Endothelial cell of hepatic sinusoid (primary cell): ENCODE results near the gene SOX18.

Source experiments
- in situ Hi-C: cut with HindIII; loops from 2 replicates; pipeline ENCODE4 v1.10.0; 2017; ENCODE audit warnings: low sequenced_read_pairs

The SOX18 gene

DNA sequence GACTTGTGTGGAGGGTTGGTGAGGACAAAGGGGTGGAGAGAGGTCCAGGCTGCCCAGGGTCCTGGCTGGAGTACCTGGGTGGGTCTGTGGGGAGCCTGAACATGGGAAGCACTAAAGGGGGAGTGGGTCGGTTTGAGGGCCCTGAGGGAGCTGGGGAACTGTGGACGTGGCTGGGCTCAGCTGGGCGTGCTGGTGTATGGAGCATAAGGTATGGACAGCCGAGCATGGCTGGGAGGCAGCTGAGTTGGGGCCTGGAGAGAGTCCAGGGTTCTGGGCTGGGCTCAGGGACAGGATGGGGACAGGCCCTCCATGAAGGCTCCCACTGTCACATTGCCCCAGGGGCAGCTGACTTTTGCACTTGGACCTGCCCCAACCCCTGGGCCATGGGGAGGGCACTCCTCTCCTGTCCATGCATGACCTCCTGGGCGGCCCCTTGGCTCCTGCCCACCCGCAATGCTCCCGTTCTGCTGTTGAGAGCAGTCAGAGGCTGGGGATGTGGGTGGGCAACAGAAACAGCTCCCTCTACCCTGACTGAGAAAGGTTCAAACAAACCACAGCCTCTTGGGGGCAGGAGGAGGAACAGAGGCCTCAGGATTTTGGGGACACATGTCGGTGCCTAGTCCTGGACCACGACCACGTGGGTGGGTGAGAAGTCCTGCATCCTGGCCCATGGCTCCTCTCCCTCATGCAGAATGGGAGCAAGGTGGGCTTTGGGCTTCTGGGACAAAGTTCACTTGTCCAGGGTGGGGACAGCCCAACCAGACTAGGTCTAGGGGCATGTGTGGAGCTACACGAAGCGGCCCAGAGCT, 9.0 kb downstream of the SOX18 start:
- in situ Hi-C loops, result no loop called here

DNA sequence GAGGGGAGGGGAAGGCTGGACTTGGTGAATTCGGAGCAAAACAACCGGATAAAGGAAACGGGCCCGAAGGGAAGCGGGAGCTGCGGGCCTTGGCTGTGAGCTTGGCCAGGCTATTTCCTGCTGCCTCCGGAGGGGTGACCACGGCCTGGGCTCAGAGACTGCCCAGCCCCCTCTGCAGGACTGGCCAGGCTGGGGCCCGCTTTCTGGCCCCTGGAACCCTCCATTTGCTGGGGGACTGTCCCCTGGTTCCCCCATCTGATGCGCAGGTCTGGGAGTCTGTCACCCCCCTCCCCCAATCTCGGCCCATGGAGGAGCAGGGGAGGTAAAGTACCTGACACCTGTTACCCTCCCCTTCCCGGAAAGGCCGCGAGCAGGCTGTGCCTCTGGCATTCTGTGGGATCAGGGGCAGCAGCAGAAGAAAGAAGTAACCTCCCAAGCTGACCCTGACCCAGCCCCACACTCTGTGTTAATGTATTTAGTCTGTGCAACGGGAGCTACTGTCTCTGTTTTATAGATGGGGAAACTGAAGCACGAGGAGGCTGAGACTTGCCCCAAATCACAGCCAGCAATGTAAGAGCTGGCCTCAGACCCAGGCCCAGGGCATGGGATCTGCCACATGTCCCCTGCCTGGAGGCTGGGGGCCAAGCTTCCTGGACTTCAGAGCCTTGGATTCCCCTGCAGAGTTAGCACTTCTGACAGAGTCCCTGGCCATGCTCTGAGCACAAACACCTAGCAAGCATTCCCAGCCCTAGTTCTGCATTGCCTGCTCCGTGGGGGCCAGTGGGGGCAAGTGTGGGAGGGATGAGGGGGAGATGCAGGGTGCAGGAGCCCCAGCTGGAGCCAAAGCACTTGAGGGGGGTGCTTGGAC, 9.9 kb downstream of the SOX18 start:
- in situ Hi-C loops, result no loop called here

DNA sequence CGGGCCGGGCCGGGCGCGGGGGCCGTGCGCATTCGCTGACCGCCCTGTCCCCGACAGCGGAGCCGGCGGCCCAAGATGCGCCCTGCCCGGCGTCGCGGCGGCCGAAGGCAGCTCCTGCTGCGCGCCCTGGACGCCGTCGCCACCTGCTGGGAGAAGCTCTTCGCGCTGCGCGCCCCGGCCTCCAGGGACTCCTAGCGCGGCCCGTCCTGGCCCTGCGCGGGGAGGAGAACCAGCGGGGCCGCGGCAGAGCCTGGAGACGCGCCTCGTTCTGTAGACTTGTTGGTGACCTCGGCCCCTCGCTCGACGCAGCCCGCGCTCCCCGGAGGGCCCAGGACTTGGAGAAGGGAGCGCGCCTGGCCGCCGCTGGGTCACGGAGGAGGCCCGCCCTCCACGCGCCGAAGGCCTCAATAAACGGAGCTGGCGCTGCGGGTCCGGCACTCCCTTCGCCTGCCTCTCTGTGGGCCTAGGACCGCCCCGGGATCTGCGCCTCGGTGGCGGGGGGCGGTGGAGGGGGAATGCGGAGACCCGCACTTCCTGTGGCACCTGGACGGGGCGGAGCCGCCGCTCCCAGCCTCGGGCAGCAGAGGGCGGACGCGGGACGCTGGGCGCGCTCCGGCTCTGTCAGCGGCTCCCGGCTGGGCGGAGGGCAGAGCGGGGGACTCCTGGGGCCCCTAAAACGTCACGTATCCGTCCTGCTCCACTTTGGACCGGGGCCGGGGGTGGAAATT, 10.7 kb downstream of the SOX18 start:
- in situ Hi-C loops, result no loop called here

DNA sequence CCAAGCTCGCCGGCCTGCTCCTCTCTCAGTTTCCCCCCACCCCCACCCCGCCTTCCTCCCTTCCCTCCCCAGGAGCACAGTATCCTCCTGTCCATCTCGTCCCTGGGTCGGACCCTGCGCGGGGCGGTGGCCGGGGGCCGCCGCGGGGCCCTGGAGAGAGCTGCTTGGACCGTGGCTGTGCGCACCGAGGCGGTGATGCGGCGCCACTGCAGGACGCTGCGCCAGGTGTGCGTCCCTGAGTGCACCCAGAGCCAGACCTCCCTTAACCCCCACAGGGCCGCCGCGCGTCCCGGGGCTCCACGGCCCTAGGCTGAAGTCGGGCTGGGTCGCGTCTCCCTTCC, 11.2 kb downstream of the SOX18 start:
- in situ Hi-C loops, result no loop called here

DNA sequence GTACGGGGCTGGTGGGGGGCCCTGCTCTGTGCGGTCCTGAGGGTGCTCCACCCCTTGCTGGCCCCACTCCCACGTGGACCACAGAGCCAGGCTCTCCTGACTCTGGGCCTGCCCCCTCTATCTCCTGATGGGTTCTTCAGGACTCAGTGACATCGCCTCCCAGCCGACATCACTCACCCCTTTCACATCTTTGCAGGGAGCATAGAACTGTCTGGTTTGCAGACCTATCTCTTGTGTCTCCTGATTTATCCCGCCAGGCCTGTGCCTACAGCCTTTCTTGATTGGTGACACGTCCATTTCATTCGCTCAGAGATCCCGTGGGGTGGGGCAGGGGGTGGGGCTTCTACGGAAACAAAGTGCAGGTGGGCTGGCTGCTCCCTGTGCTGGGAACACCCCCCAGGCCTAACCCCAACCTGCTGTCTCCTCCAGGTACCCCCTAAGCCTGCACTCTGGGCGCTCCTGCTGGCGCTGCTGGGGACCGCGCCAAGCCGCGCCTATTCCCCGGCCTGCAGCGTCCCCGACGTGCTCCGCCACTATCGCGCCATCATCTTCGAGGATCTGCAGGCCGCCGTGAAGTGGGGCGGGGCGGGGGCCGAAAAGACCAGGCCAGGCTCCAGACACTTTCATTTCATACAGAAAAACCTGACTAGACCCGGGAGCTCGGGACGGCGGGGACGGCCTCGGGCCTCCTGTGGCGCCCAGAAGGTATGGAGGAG, 11.8 kb downstream of the SOX18 start:
- in situ Hi-C loops, result no loop called here

DNA sequence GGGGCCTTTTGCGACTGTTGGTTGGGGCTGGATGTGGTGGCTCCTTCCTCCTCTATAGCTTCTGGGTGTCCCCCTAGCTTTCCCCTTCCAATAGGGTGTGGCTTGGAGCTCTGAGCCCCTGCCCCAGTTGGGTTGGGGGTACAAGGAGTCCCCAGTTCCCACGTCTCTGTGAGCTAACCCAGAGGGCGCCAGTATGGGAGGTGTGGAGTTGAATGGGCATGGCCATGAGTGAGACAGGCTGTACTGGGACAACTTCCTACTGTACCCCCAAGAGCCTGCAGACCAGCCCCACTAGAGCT, 12.3 kb downstream of the SOX18 start:
- in situ Hi-C loops, result no loop called here

DNA sequence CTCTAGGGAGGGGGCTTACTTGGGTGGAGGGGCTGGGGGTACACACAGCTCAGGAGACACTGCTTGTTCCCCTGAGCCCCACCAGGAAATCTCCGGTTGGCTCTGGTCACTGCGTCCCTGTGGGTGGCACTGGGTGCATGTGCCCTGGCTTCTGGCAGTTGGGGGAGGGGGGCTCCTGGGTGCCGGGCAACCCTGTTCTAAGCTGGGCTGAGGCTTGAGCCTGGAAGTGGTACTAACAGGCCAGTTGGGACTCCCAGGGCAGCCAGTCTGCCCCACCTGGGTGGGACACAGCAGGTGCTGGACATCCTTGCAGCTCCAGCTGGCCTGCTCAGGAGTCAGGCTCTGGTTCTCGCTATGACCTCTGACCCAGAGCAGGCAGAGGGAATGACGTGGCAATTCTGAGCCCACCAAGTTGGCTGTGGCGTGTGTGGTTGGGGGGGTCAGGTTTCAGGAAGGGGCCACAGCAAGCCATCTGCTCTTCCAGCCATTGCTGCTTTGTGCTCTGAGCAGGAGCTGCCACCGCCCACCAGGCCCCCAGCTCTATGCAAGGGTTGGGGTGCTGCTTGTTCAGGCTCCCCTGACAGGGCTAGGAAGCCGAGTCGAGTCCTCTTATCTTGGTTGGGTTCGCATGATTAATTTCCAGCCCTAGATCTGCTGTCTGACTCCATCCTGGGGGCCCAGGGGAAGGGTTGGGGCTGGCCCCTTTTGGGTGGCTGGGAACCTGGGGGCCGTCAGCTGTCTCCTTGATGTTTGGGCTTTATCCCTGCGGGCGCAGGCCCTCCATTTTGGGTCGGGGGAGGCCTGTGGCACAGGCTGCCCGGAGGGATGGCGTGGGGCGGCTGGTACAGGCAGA, 12.9 kb downstream of the SOX18 start:
- in situ Hi-C loops, result no loop called here

DNA sequence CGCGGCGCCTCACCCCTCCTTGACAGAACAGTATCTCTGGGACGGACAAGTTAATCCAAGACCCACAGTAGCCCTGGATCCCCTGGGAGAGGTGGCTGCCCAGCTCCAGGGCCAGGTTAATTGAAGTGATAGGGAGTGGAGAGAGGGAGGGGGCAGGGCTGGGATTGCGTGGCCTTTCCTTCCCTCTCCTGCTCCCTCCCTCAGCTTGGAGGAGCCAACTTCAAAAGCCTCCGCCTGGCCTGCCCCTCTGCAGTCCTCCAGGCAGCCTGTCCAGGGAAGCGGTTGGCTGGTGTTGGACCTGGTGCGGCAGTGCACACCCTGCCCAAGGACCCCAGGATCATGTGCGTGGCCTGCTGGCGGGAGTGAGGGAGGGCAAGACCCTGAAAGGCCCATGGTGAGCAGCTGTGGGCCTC, 13.5 kb downstream of the SOX18 start, which contains the start of gene C20orf204:
C20orf204 (plus strand) TSS at position 250 of the 413 bp plus-strand sequence; CDS start at position 392, 142 bp downstream.
- in situ Hi-C loops, result no loop called here

DNA sequence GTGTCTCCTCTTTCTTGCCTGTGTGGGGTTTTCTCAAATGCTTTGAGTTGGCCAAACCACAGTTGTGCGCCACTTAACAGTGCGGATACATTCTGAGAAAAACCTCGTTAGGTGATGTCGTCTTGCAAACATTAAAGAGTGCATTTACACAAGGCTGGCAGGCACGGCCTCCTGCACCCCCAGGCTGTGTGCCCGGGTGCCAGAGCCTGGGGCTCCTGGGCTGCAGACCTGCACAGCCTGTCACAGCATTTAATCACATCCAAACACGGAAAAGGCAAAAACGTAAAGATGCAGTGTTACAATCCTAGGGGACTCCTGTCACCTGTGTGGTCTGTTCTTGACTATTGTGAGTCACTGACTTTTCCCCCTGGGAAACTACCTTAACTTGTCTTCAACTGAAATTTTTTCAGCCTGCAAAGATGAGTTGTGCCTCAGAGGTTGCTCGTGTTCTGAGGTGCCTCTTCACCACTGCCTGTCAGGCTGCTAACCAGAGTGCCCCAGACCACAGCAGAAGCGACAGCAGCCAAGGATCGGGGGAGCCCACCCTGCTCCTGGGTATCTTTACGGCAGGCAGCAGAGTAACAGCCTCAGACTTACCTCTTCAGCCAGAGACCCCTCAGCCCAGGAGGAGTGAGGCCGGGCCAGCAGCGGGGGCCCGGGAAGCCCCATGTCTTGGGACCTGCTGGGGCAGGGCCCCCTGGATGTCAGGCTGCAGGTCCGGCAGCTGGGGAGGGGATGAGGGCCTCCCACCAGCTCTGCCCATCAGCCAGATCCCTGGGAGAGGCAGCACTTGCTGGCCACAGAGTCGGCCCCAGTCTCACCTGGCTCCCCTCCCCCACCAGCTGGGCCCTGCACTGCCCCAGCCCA, 14.1 kb downstream of the SOX18 start:
- in situ Hi-C loops, result no loop called here

DNA sequence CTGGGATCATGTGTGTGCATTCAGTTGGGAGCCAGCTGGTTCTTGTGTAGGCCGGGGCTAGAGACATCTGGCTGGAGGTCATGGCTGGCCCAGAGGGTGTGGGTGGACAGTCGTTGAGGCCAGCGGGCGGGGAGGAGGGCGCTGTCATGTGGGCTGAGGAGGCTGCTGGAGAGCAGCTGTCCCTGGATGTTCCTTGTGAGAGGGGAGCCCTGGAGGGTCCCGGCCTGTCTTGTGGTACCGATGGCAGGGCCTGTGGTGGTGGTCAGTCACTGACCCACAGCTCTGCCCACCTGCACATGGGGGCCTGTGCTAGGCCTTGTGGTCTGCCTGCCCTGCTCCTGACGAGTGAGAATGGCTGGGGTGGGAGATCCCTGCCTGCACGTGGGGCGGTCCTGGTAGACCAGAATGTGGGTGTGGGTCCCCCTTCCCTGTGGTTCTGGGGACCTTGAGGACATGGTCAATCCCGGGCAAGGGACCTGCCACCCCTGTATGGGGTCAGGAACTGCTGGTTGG, 15.4 kb downstream of the SOX18 start:
- in situ Hi-C loops, result no loop called here

DNA sequence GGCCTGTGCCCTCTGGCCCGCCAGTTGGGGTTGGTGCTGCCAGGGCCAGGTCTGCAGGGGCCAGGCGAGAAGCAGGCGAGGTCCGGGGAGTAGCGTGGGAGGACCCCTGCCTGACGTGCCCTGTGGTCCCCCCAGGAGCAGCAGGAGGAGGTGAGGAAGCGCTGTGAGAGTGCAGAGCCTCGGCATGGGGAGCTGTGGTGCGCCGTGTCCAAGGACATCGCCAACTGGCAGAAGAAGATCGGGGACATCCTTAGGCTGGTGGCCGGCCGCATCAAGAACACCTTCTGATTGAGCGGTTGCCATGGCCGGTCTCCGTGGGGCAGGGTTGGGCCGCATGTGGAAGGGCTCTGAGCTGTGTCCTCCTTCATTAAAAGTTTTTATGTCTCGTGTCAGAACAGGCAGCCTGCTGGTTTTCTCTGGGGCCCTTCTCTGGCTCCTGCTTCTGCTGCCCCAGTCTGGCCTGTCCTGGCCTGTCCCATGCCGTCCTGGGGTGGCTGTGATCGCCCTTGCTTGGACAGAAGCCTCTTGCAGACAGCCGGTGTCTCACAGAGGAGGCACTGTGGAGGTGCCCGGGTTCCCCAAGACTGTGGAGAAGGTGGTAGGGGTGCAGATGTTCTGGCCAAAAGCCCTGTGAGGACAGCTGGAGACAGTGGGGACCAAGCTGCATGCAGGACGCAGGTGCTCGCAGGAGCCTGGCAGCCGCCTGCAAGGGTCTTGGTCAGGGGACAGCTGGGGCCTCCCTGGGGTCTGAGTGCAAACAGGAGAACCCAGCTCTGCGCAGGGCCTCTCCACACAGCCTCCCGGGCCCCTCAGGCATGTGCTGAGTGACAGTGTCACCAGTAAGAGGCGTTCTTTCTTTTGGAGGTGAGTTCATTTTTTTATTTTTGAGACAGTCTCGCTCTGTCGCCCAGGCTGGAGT, 16.5 kb downstream of the SOX18 start:
- in situ Hi-C loops, result no loop called here

DNA sequence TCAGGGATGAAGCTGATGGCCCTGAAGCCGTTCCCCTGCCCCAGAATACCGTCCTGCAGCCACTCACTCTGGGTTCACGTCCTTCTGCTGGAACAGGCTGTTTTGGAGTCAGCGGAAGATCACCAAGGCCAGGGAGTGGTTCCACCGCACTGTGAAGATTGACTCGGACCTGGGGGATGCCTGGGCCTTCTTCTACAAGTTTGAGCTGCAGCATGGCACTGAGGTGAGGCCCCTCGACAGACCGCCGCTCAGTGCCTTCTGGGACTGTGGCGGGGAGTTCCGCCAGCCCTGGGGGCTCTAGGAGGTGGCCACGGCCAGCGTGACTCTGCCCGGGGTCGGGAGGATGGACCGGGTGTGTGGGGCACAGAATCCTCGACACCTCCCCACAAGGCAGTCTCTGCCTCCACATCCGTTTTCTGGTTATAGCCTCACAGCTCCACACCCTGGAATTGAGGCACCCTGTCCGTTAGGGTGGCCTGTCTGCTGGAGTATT, 17.6 kb downstream of the SOX18 start:
- in situ Hi-C loops, result no loop called here

DNA sequence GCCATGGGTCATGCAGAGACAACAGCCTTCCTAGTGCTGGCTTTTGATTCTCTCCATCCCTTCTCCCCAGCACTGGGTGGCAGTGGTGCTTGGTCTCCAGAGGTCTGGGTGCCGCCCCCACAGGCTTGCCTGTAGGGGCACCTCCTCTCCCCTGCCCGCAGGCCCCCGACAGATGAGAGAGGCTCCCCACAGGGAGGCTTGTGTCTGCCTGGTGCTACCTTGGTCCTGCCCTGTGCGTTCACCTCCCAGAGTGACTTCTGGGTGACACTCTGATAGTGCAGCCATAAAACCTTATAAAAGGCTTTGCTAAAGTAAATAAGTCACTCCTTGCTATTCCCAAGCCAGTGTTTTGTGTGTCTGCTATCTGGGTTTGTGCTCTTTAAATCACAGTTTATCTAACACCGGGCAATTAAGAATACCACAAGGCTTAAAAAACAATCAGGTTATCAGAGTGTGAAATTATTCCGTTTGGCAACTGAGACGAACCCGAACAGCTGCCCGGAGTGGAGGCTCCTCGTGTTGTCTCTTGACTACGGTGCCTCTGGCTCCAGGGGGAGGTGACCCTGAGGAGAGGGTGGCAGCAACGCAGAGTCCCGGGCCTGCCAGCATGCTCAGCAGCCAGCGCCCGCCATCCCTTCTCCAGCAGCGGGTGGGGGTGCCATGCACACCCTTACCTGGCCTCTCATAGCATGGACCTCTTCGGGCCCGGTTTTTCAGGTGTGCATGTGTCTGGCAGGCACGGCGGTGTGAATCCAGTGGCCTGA, 18.9 kb downstream of the SOX18 start:
- in situ Hi-C loops, result no loop called here

DNA sequence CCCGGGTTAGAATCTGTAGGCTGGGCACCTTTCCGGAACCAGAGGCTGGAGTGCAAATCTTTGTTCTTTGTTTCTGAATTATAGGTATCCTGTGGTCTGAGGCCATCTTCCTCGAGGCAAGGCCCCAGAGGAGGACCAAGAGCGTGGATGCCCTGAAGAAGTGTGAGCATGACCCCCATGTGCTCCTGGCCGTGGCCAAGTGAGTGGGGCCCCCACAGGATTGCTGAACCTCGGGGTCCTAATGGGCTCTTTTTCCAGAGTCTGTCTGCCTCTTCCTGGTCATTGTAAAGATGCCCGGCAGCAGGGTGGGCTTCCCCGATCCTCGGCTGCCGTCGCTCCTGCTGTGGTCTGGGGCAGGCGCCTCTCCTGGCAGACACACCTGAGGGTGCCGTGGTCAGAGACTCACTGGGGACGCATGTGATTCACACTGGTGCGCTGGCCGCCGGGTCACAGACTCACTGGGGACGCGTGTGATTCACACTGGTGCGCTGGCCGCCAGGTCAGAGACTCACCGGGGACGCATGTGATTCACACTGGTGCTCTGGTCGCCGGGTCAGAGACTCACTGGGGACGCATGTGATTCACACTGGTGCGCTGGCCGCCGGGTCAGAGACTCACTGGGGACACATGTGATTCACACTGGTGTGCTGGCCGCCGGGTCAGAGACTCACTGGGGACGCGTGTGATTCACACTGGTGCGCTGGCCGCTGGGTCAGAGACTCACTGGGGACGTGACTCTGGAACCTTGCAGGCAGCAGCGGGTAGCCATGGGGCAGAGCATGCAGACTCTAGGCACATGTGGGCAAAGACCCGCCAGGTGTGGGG, 19.9 kb downstream of the SOX18 start:
- in situ Hi-C loops, result no loop called here

DNA sequence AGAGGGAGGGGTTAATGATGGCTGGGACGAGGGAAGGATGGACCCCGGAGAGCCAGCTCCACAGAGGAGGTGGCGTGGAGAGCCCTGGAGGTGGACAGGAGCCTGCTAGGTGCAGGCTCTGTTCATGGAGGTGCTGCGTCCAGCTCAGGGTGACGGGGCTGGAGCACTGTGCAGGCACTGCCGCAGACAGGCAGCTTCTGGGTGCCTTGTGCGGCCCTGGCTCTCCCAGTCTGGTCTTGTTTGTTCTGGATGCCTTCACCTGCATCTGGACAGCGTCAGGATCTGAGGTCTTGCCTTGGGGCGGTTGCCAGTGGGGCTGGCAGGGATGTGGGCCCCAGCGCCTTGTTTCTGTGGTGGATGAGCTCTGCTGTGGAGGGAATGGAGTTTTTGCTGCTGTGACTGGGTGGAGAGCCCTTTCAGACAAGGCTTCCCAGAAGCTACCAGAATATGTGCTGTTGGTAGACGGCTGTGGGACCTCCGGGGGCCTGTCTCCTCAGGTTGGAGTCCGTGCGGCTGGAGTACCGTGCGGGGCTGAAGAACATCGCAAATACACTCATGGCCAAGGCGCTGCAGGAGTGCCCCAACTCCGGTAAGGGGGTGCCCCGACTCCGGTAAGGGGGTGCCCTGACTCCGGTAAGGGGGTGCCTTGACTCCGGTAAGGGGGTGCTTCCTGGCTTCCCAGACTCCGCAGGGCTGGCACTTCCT, 21.3 kb downstream of the SOX18 start:
- in situ Hi-C loops, result no loop called here
